Type B pancreatic cell (in vitro differentiated cells): ENCODE data around the gene SOX13. TPM values are rescaled to one million over a fixed set of nuclear protein-coding genes. Genes with fewer than 3 reads are reported as not detected.

Source experiments
- DNase-seq: peaks from one replicate; pipeline ENCODE4 v3.0.0; 2021; ENCODE audit warnings: mixed read lengths; ENCODE audit not compliant: unreplicated experiment; ENCODE audit errors: extremely low spot score
- H3K27ac Mint-ChIP-seq: 2 replicates; pipeline ENCODE4 v1.8.0; 2021; ENCODE audit warnings: mild to moderate bottlenecking, mixed read lengths
- H3K27me3 Mint-ChIP-seq: 2 replicates; pipeline ENCODE4 v1.8.0; 2021; ENCODE audit warnings: mixed read lengths
- H3K36me3 Mint-ChIP-seq: 2 replicates; pipeline ENCODE4 v1.8.0; 2021; ENCODE audit warnings: mixed read lengths
- H3K4me1 Mint-ChIP-seq: one replicate; pipeline ENCODE4 v1.8.0; 2021; ENCODE audit warnings: mixed read lengths; ENCODE audit not compliant: unreplicated experiment
- H3K4me3 Mint-ChIP-seq: 2 replicates; pipeline ENCODE4 v1.8.0; 2021; ENCODE audit warnings: mild to moderate bottlenecking, mixed read lengths
- H3K9me3 Mint-ChIP-seq: 2 replicates; pipeline ENCODE4 v1.8.0; 2021; ENCODE audit warnings: mixed read lengths
- total RNA-seq: library from RNA; stranded (reverse); gene quantifications from 2 replicates; pipeline ENCODE4 v1.2.1, GENCODE V29; 2021; ENCODE audit warnings: low replicate concordance
- TF ChIP-seq, protein P1 (sequence below): fragments of 200-600 bp; sonication (generic); conservative IDR thresholded peaks from 2 replicates; pipeline ENCODE4 v1.5.0; 2021; ENCODE audit warnings: antibody characterized with exemption, mild to moderate bottlenecking

SOX13 gene
- total RNA-seq, 1 donor from 2014 or later: 39.4 TPM

GRCh38 chr1:204130981-204131892, 58.3 kb downstream of the SOX13 start:
- no peak overlapping the region for H3K4me3 Mint-ChIP-seq
- no peak for DNase-seq
- TF ChIP-seq, protein P1, sequence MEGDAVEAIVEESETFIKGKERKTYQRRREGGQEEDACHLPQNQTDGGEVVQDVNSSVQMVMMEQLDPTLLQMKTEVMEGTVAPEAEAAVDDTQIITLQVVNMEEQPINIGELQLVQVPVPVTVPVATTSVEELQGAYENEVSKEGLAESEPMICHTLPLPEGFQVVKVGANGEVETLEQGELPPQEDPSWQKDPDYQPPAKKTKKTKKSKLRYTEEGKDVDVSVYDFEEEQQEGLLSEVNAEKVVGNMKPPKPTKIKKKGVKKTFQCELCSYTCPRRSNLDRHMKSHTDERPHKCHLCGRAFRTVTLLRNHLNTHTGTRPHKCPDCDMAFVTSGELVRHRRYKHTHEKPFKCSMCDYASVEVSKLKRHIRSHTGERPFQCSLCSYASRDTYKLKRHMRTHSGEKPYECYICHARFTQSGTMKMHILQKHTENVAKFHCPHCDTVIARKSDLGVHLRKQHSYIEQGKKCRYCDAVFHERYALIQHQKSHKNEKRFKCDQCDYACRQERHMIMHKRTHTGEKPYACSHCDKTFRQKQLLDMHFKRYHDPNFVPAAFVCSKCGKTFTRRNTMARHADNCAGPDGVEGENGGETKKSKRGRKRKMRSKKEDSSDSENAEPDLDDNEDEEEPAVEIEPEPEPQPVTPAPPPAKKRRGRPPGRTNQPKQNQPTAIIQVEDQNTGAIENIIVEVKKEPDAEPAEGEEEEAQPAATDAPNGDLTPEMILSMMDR: no peak
- peak overlapping the region; percentile 22 for H3K27ac Mint-ChIP-seq
- peaks cover 5% of the 10 kb centered on the region for H3K36me3 Mint-ChIP-seq
- no peaks in the 10 kb centered on the region for H3K9me3 Mint-ChIP-seq
- peaks cover 37% of the 10 kb centered on the region for H3K4me1 Mint-ChIP-seq
- no peaks in the 10 kb centered on the region for H3K27me3 Mint-ChIP-seq

- H3K27me3 Mint-ChIP-seq: no peaks in the 10 kb centered on the region
- TF ChIP-seq, protein P1: no peak
- no peak overlapping the region for H3K4me3 Mint-ChIP-seq
- H3K4me1 Mint-ChIP-seq: peaks cover 29% of the 10 kb centered on the region
- H3K27ac Mint-ChIP-seq: no peak overlapping the region
- no peak for DNase-seq
- no peaks in the 10 kb centered on the region for H3K36me3 Mint-ChIP-seq
- H3K9me3 Mint-ChIP-seq: no peaks in the 10 kb centered on the region
Measured at GRCh38 chr1:204131978-204132377, 59.1 kb downstream of the SOX13 start.

DNA sequence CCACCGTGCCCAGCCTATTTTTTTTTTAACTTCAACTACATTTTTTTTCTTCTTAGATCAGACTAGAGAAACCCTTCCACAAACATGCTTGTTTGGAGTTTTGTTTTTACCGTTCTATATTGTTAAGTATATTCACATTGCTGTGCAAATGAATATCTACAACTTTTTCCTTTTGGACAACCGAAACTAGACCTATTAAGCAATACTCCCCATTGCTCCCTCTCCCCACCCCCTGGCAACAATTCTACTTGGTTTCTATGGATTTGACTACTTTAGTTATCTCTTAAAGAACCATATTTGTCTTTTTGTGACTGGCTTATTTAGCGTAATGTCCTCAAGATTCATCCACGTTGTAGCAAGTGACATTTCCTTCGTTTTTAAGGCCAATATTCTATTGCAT, 59.8 kb downstream of the SOX13 start:
- peaks cover 23% of the 10 kb centered on the region for H3K4me1 Mint-ChIP-seq
- H3K27me3 Mint-ChIP-seq: no peaks in the 10 kb centered on the region
- no peaks in the 10 kb centered on the region for H3K36me3 Mint-ChIP-seq
- H3K27ac Mint-ChIP-seq: no peak overlapping the region
- no peak overlapping the region for H3K4me3 Mint-ChIP-seq
- TF ChIP-seq, protein P1: no peak
- H3K9me3 Mint-ChIP-seq: no peaks in the 10 kb centered on the region
- DNase-seq: no peak

DNA sequence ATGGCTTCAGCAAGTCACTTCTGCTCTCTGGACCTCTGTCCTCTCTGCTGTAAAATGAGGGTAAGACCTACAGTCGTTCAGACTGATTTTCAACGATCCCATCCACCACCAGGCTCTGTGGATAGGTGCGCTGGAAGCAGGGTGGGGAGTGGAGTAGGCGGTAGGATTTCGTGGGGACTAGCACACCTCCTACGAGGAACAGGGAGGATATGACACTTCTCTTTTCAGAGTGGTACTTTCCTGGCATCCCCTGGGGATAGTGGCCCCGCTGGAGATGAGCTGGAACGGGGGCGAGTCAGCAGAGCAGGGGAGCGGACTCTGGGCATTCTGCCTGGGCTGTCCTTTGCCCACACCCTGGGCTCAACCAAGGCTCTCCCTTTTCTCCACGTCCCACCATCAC, 61.2 kb downstream of the SOX13 start:
- TF ChIP-seq, protein P1: no peak
- Mint-ChIP-seq H3K27ac (no peak overlapping the region), H3K4me1 (peaks cover 10% of the 10 kb centered on the region), H3K4me3 (no peak overlapping the region), H3K27me3 (no peaks in the 10 kb centered on the region), H3K9me3 (no peaks in the 10 kb centered on the region), H3K36me3 (peaks cover 5% of the 10 kb centered on the region)
- no peak for DNase-seq

DNA sequence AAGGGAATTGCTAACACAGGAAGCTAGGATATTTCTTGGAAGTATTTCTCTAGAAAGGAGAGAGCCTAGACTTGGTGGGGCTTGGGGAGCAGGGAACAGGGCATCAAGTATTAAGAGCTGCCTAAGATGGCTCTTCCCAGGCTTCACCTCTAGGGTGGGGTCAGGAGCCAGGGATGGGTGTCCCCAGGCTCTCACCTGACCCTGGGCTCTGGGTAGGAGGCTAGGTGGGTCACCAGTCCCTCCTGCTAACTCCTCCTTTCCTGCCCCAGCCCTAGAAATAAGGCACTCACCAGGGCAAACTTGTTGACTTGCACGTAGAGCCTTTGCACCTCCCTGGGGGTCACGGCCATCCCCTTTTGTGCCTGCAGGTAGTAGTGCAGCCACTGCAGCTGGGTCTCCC, 63.9 kb downstream of the SOX13 start:
- no peak overlapping the region for H3K4me3 Mint-ChIP-seq
- H3K4me1 Mint-ChIP-seq: no peaks in the 10 kb centered on the region
- H3K27me3 Mint-ChIP-seq: no peaks in the 10 kb centered on the region
- TF ChIP-seq, protein P1: no peak
- no peak overlapping the region for H3K27ac Mint-ChIP-seq
- H3K36me3 Mint-ChIP-seq: peaks cover 5% of the 10 kb centered on the region
- DNase-seq: no peak
- H3K9me3 Mint-ChIP-seq: no peaks in the 10 kb centered on the region
